Measurements from ENCODE around the gene NINJ1.

The NINJ1 gene

DNA sequence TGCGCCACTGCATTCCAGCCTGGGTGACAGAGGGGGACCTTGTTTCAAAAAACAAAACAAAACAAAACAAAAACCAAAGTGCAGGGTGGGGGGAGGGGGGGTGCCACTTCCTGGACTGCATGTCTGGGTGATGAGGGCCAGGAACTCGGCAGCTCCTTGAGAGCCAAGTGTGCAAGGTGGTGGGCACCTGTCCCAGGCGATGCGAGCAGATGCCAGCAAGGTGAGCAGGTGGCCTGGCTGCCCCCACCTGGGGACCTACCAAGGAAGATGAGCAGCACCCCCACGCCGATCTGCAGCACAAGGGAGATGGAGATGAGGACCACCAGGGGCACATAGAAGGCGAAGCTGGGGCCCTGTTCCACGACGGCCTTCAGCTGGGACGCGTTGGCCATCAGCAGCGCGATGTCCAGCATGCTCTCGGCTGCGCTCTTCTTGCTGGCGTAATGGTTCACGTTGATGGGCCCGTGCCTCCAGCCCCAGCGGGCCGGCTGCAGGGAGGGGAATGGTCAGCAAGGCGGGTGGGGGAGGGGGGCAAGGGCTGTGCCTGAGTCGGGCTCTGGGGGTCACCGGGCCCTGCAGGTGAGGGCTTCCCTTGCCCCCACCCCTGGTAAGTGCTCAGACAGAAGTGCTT lies 7.8 kb downstream of the NINJ1 start:
- Histone ChIP-seq H3K27me3 (ENCODE audit: insufficient read depth, low read length, poor library complexity, severe bottlenecking) (no peaks in the 10 kb centered on the region), H3K36me3 (ENCODE audit: insufficient read depth, low read length) (no peaks in the 10 kb centered on the region), H2AFZ (ENCODE audit: low read length) (no peak overlapping the region), H3F3A (ENCODE audit: low read depth) (no peaks in the 10 kb centered on the region), H4K20me1 (ENCODE audit: insufficient read depth, low read length, poor library complexity, severe bottlenecking) (no peaks in the 10 kb centered on the region), H3K9me3 (ENCODE audit: insufficient read depth, low read depth, low read length) (no peaks in the 10 kb centered on the region), H3K9ac (ENCODE audit: low read depth, low read length, poor library complexity, severe bottlenecking) (no peak overlapping the region), H3K9me2 (replicated peaks; ENCODE audit: low read depth, low read length) (no peaks in the 10 kb centered on the region), H3K4me2 (ENCODE audit: low read depth, low read length, poor library complexity, severe bottlenecking) (no peak overlapping the region), H3K79me2 (ENCODE audit: insufficient read depth, low read length) (no peaks in the 10 kb centered on the region), H3K4me3 (ENCODE audit: low read length, poor library complexity, severe bottlenecking) (no peak overlapping the region), H3K4me1 (ENCODE audit: insufficient read depth, low read length, poor library complexity, severe bottlenecking) (no peaks in the 10 kb centered on the region)
- TF ChIP-seq, protein P1, sequence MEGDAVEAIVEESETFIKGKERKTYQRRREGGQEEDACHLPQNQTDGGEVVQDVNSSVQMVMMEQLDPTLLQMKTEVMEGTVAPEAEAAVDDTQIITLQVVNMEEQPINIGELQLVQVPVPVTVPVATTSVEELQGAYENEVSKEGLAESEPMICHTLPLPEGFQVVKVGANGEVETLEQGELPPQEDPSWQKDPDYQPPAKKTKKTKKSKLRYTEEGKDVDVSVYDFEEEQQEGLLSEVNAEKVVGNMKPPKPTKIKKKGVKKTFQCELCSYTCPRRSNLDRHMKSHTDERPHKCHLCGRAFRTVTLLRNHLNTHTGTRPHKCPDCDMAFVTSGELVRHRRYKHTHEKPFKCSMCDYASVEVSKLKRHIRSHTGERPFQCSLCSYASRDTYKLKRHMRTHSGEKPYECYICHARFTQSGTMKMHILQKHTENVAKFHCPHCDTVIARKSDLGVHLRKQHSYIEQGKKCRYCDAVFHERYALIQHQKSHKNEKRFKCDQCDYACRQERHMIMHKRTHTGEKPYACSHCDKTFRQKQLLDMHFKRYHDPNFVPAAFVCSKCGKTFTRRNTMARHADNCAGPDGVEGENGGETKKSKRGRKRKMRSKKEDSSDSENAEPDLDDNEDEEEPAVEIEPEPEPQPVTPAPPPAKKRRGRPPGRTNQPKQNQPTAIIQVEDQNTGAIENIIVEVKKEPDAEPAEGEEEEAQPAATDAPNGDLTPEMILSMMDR (conservative IDR thresholded peaks at IDR 0.05; ENCODE audit: low read length) = no peak
- no peak for TF ChIP-seq EZH2phosphoT487 (IDR thresholded peaks at IDR 0.05; ENCODE audit: borderline replicate concordance)

- Histone ChIP-seq H4K20me1 (ENCODE audit: insufficient read depth, low read length, poor library complexity, severe bottlenecking) (no peaks in the 10 kb centered on the region), H3K4me1 (ENCODE audit: insufficient read depth, low read length, poor library complexity, severe bottlenecking) (no peaks in the 10 kb centered on the region), H3K9ac (ENCODE audit: low read depth, low read length, poor library complexity, severe bottlenecking) (no peak overlapping the region), H3K36me3 (ENCODE audit: insufficient read depth, low read length) (no peaks in the 10 kb centered on the region), H3K9me2 (replicated peaks; ENCODE audit: low read depth, low read length) (no peaks in the 10 kb centered on the region), H3K27me3 (ENCODE audit: insufficient read depth, low read length, poor library complexity, severe bottlenecking) (no peaks in the 10 kb centered on the region), H2AFZ (ENCODE audit: low read length) (no peak overlapping the region), H3K4me3 (ENCODE audit: low read length, poor library complexity, severe bottlenecking) (no peak overlapping the region), H3F3A (ENCODE audit: low read depth) (no peaks in the 10 kb centered on the region), H3K4me2 (ENCODE audit: low read depth, low read length, poor library complexity, severe bottlenecking) (no peak overlapping the region), H3K9me3 (ENCODE audit: insufficient read depth, low read depth, low read length) (no peaks in the 10 kb centered on the region), H3K79me2 (ENCODE audit: insufficient read depth, low read length) (no peaks in the 10 kb centered on the region)
- TF ChIP-seq EZH2phosphoT487 (IDR thresholded peaks at IDR 0.05; ENCODE audit: borderline replicate concordance) = no peak
- TF ChIP-seq, protein P1 (conservative IDR thresholded peaks at IDR 0.05; ENCODE audit: low read length) = no peak
Observed at GRCh38 chr9:93125331-93125894, 8.6 kb downstream of the NINJ1 start.

- Histone ChIP-seq H3K27me3 (ENCODE audit: insufficient read depth, low read length, poor library complexity, severe bottlenecking) (no peaks in the 10 kb centered on the region), H3K36me3 (ENCODE audit: insufficient read depth, low read length) (no peaks in the 10 kb centered on the region), H3K9me2 (replicated peaks; ENCODE audit: low read depth, low read length) (no peaks in the 10 kb centered on the region), H4K20me1 (ENCODE audit: insufficient read depth, low read length, poor library complexity, severe bottlenecking) (no peaks in the 10 kb centered on the region), H3K9ac (ENCODE audit: low read depth, low read length, poor library complexity, severe bottlenecking) (no peak overlapping the region), H3K79me2 (ENCODE audit: insufficient read depth, low read length) (no peaks in the 10 kb centered on the region), H3K9me3 (ENCODE audit: insufficient read depth, low read depth, low read length) (no peaks in the 10 kb centered on the region), H3K4me1 (ENCODE audit: insufficient read depth, low read length, poor library complexity, severe bottlenecking) (no peaks in the 10 kb centered on the region), H3K4me3 (ENCODE audit: low read length, poor library complexity, severe bottlenecking) (no peak overlapping the region), H3K4me2 (ENCODE audit: low read depth, low read length, poor library complexity, severe bottlenecking) (no peak overlapping the region), H2AFZ (ENCODE audit: low read length) (no peak overlapping the region), H3F3A (ENCODE audit: low read depth) (no peaks in the 10 kb centered on the region)
- TF ChIP-seq EZH2phosphoT487 (IDR thresholded peaks at IDR 0.05; ENCODE audit: borderline replicate concordance) = no peak
- TF ChIP-seq, protein P1 (conservative IDR thresholded peaks at IDR 0.05; ENCODE audit: low read length) = no peak
Observed at GRCh38 chr9:93124793-93125192, 9.3 kb downstream of the NINJ1 start.

Measured in Loucy (cell line).